Smooth muscle cell (in vitro differentiated cells): ENCODE measurements around the gene GUCY2D. TPM values are rescaled to one million over a fixed set of nuclear protein-coding genes. Genes with fewer than 3 reads are reported as not detected.

ENCODE experiments used
- DNase-seq: peaks from one replicate; lab custom pipeline; 2025; ENCODE audit not compliant: unreplicated experiment; lab: John Stamatoyannopoulos, UW
- H2AFZ ChIP-seq: fragments of 200-600 bp; sonication (generic); 2 replicates; pipeline ENCODE4 v1.6.0; 2016; ENCODE audit warnings: antibody characterized with exemption, low read depth, mild to moderate bottlenecking
- H3F3A ChIP-seq: fragments of 200-600 bp; sonication (generic); 2 replicates; pipeline ENCODE4 v1.6.0; 2017; ENCODE audit warnings: antibody characterized with exemption, low read depth
- H3K27ac ChIP-seq: fragments of 200-600 bp; sonication (generic); 2 replicates; pipeline ENCODE4 v1.5.1; 2016; ENCODE audit warnings: low read depth, mild to moderate bottlenecking
- H3K27me3 ChIP-seq: fragments of 200-600 bp; sonication (generic); 2 replicates; pipeline ENCODE4 v1.6.1; 2016; ENCODE audit warnings: low read depth, mild to moderate bottlenecking
- H3K36me3 ChIP-seq: fragments of 200-600 bp; sonication (generic); 2 replicates; pipeline ENCODE4 v1.5.1; 2016; ENCODE audit warnings: low read depth
- H3K4me1 ChIP-seq: fragments of 200-600 bp; sonication (generic); 2 replicates; pipeline ENCODE4 v1.5.1; 2016; ENCODE audit warnings: low read depth
- H3K4me2 ChIP-seq: fragments of 200-600 bp; sonication (generic); 2 replicates; pipeline ENCODE4 v1.6.0; 2016; ENCODE audit warnings: mild to moderate bottlenecking
- H3K4me3 ChIP-seq: fragments of 200-600 bp; sonication (generic); 2 replicates; pipeline ENCODE4 v1.5.1; 2016; ENCODE audit warnings: mild to moderate bottlenecking
- H3K79me2 ChIP-seq: fragments of 200-600 bp; sonication (generic); 2 replicates; pipeline ENCODE4 v1.6.0; 2016; ENCODE audit warnings: low read depth, mild to moderate bottlenecking
- H3K9ac ChIP-seq: fragments of 200-600 bp; sonication (generic); 2 replicates; pipeline ENCODE4 v1.6.0; 2016; ENCODE audit warnings: low read depth
- H3K9me3 ChIP-seq: fragments of 200-600 bp; sonication (generic); replicated peaks from 2 replicates; pipeline ENCODE4 v1.5.1; 2016; ENCODE audit warnings: low read depth
- H4K20me1 ChIP-seq: fragments of 200-600 bp; sonication (generic); 2 replicates; pipeline ENCODE4 v1.6.0; 2016; ENCODE audit warnings: low read depth
- WGBS: methylation state at CpG from one replicate; pipeline ENCODE4 v1.1.7; 2016; ENCODE audit warnings: low lambda C conversion rate; 5-methylcytosine and 5-hydroxymethylcytosine counted together
- polyA plus RNA-seq: library from polyadenylated mRNA; unstranded; fragments of >200 nt; fragmentation: Nextera tagmentation; extraction: Ambion mirVana; gene quantifications from 2 replicates; pipeline ENCODE4 v1.2.1, GENCODE V29; 2016
- total RNA-seq: library from RNA; depleted of rRNA; stranded (reverse); fragments of >200 nt; gene quantifications from 2 replicates; pipeline ENCODE4 v1.2.3, GENCODE V29; 2014
- TF ChIP-seq, protein P1 (sequence below): fragments of 200-600 bp; sonication (generic); IDR thresholded peaks from 2 replicates; pipeline ENCODE4 v1.5.1; 2017; ENCODE audit warnings: borderline replicate concordance, mild to moderate bottlenecking, antibody characterized with exemption; ENCODE audit not compliant: insufficient read depth, poor library complexity, severe bottlenecking

Gene GUCY2D
- total and polyA plus RNA-seq, 2 experiments from 2014 or later, result 0.57 TPM; not detected in 1

DNA sequence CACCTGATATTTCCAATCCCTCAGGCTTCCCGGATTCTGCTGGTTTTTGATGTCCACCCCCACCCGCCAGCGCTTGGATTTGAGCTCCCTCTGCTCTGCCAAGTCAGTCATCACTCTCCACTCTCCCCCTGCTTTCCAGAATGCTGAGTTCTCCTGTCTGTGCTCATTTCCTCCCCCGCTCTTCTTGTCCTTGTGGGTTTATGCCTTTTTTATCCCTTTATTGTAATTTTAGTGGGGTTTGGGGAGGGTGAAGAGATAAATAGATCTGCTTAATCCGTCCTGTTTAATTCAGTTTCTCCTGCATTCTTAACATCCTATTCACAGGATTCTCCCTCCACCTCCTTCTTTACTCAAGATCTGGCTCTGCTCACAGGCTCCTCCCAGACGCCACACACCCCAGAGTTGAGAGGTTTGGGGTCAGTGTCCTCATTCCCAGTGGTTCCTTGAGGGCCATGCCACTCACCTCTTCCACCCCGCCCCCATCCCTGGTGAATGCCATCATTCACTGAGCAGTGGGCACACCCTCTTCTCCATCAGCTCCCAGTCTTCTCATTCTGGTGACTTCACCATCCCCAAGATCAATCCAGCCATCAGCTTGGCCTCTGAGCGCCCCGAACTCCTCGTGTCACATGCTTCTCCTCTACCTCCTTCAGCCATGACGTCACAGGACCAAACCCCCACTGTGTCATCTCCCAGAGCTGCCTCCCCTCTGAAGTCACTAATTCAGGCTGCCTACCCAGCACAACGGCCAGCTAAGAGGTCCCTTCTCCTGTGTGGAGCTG lies 15.1 kb upstream of the GUCY2D start:
- 69% methylated on average over 12 of the region's 12 CpGs for whole genome bisulfite sequencing
- no peaks in the 10 kb centered on the region for H4K20me1 ChIP-seq
- H3K79me2 ChIP-seq, result no peaks in the 10 kb centered on the region
- H2AFZ ChIP-seq, result no peak overlapping the region
- no peak for DNase-seq
- no peak overlapping the region for H3K9ac ChIP-seq
- H3K4me3 ChIP-seq, result no peak overlapping the region
- TF ChIP-seq, protein P1, sequence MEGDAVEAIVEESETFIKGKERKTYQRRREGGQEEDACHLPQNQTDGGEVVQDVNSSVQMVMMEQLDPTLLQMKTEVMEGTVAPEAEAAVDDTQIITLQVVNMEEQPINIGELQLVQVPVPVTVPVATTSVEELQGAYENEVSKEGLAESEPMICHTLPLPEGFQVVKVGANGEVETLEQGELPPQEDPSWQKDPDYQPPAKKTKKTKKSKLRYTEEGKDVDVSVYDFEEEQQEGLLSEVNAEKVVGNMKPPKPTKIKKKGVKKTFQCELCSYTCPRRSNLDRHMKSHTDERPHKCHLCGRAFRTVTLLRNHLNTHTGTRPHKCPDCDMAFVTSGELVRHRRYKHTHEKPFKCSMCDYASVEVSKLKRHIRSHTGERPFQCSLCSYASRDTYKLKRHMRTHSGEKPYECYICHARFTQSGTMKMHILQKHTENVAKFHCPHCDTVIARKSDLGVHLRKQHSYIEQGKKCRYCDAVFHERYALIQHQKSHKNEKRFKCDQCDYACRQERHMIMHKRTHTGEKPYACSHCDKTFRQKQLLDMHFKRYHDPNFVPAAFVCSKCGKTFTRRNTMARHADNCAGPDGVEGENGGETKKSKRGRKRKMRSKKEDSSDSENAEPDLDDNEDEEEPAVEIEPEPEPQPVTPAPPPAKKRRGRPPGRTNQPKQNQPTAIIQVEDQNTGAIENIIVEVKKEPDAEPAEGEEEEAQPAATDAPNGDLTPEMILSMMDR, result no peak
- no peak overlapping the region for H3K27ac ChIP-seq
- no peaks in the 10 kb centered on the region for H3F3A ChIP-seq
- H3K36me3 ChIP-seq, result no peaks in the 10 kb centered on the region
- no peaks in the 10 kb centered on the region for H3K27me3 ChIP-seq
- peaks cover 4% of the 10 kb centered on the region for H3K4me1 ChIP-seq
- no peak overlapping the region for H3K4me2 ChIP-seq
- H3K9me3 ChIP-seq, result no peaks in the 10 kb centered on the region

DNA sequence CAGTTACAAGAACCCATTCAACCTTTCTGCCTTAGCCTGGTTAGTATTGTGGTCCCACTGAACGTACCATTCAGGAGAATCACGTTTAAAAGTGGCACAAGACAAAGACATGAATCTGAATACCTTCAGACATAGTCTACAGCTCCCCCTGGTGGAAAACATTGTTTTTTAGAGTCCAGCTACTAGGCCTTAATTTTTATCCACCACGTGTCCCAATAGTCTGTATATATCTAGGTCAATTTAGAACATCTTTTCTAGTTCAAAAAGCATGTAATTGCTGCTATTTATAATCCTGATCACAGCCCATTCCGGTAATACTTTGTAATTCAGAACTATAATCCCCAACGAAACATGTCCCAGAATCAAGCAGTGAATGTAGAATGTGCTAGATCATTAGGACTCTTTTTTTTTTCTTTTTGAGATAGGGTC lies 13.7 kb upstream of the GUCY2D start:
- H3K79me2 ChIP-seq, result no peaks in the 10 kb centered on the region
- TF ChIP-seq, protein P1, result peak; percentile 67
- DNase-seq, result no peak
- no peak overlapping the region for H3K4me2 ChIP-seq
- no peak overlapping the region for H2AFZ ChIP-seq
- no peaks in the 10 kb centered on the region for H4K20me1 ChIP-seq
- H3K4me1 ChIP-seq, result no peaks in the 10 kb centered on the region
- H3K27ac ChIP-seq, result no peak overlapping the region
- no peak overlapping the region for H3K9ac ChIP-seq
- 29% methylated on average over 5 of the region's 5 CpGs for WGBS
- H3K9me3 ChIP-seq, result no peaks in the 10 kb centered on the region
- H3K36me3 ChIP-seq, result no peaks in the 10 kb centered on the region
- H3K27me3 ChIP-seq, result no peaks in the 10 kb centered on the region
- H3F3A ChIP-seq, result no peaks in the 10 kb centered on the region
- no peak overlapping the region for H3K4me3 ChIP-seq

DNA sequence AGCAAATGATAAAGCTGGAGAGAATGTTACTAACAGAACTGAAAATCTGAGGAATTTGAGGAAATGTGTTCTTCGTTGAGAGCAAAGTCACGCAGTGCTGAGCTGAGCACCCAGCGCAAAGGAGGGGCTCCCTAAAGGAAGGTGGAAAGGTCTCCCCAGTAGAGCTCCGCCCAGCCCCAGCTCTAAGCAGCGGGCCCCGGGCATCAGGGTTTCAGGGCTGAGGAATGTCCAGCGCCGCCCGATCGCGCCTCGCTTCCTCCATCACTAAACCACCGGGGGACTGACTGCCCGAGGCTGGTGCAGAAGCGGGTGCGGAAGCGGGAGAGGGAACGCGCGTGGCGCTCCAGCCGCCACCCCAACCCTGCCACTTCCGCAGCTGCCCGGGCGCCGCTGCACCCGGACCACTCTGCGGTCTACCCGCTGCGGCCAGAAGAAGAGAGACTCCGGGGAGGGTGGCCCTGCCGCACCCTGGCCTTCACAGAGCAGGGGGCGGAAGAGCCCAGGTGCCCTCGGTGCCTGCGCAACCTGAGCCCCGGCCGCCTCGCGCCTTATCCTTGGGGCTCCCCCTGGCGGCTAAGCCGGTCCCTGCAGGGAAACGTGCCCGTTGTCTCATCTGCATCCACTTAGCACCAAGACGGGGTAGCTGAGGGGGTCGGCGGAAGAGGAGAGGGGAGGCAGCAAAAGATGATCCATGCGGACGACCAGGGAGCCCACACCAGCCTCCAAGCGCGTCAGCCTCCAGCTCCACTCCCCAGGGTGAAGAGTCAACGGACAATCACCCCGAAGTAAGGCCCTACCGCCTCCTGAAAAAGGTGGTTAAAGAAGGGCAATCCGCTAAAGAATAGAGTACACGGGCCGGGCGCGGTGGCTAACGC lies 12.4 kb upstream of the GUCY2D start:
- Histone ChIP-seq H3K9ac (no peak overlapping the region), H3K27me3 (no peaks in the 10 kb centered on the region), H2AFZ (peak overlapping the region; percentile 98), H3K9me3 (no peaks in the 10 kb centered on the region), H4K20me1 (no peaks in the 10 kb centered on the region), H3K27ac (no peak overlapping the region), H3K4me2 (peak overlapping the region; percentile 95), H3K79me2 (no peaks in the 10 kb centered on the region), H3K4me1 (no peaks in the 10 kb centered on the region), H3F3A (no peaks in the 10 kb centered on the region), H3K36me3 (no peaks in the 10 kb centered on the region), H3K4me3 (peak overlapping the region; percentile 64)
- DNase-seq, result peak; percentile 66
- TF ChIP-seq, protein P1, result peak; percentile 98
- WGBS, result 7% methylated on average over 56 of the region's 59 CpGs
